Sigmoid colon (tissue), 4 donors: ENCODE measurements around the gene ANKRD50.

Source experiments
- EP300 ChIP-seq, 4 donors: sonication (generic); formaldehyde crosslinking; IDR thresholded peaks; one replicate each; pipeline ENCODE4 v1.6.1; 2017; ENCODE audit warnings: antibody characterized with exemption in 4 of 4
- POLR2A ChIP-seq, 2 donors: fragments of 450-650 bp; IDR thresholded peaks; one replicate each; pipeline ENCODE4 v1.6.1; 2016; ENCODE audit warnings: antibody characterized with exemption in 2 of 2, mild to moderate bottlenecking in 2 of 2, moderate library complexity in 2 of 2
- POLR2AphosphoS5 ChIP-seq, 4 donors: sonication (generic); formaldehyde crosslinking; IDR thresholded peaks; one replicate each; pipeline ENCODE4 v1.6.1; 2017; ENCODE audit warnings: antibody characterized with exemption in 4 of 4
- TF ChIP-seq, protein P1 (sequence below), 4 experiments: fragments of 450-650 bp in 3 of 4; fragments of 200-600 bp in 1 of 4; IDR thresholded peaks; one replicate each; pipeline ENCODE4 v1.5.1; 2016 to 2019; ENCODE audit warnings: antibody characterized with exemption in 4 of 4, mild to moderate bottlenecking in 3 of 4, moderate library complexity in 2 of 4

DNA sequence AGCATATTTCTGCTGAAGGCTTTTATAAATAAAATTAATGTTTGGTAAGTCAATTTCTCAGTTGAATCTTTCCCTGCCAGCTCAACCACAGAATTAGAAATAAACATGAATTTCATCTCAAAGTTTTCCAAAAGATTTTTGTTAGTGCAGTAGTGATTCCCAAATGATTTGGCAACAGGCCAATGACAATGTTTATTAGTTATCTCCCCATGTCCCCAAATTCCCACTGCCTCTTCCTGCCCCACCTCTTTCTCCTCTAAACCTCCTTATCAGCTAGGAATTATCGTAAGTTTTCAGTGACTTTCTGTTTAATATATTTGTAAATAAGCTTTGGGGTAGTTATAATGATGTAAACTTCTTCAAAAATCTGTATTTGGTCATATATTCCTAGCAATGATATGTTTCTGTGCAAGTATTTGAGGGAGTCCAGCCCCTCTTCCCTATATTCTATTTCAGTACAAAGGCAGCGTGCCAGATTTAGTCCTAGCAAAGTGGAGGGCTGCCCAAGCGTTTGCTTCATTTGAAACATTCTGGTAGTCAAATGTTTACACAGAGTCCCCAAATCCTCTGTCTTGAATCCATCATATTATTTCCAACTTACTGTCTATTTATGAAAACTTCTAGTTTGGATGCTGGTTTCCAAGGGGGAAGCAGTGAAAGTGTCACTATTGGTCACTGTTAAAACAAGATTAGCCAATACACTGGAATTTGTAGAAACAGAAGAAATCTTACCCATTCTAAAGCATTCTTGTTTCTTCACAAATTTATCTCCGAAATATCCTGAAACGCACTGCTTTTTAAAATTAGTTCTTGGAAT, 33.7 kb upstream of the ANKRD50 start:
- TF ChIP-seq, protein P1, sequence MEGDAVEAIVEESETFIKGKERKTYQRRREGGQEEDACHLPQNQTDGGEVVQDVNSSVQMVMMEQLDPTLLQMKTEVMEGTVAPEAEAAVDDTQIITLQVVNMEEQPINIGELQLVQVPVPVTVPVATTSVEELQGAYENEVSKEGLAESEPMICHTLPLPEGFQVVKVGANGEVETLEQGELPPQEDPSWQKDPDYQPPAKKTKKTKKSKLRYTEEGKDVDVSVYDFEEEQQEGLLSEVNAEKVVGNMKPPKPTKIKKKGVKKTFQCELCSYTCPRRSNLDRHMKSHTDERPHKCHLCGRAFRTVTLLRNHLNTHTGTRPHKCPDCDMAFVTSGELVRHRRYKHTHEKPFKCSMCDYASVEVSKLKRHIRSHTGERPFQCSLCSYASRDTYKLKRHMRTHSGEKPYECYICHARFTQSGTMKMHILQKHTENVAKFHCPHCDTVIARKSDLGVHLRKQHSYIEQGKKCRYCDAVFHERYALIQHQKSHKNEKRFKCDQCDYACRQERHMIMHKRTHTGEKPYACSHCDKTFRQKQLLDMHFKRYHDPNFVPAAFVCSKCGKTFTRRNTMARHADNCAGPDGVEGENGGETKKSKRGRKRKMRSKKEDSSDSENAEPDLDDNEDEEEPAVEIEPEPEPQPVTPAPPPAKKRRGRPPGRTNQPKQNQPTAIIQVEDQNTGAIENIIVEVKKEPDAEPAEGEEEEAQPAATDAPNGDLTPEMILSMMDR (IDR thresholded peaks at IDR 0.05): no peak
- TF ChIP-seq EP300 (IDR thresholded peaks at IDR 0.05) (no peak), POLR2A (IDR thresholded peaks at IDR 0.05) (no peak), POLR2AphosphoS5 (IDR thresholded peaks at IDR 0.05) (no peak)
